ENCODE data around the gene JAZF1.
"Not testable (repeated sequence)": the region's sequence is repeated elsewhere in the genome, so short reads cannot be mapped to it uniquely, and the experiment has no call there.

JAZF1 gene

GRCh38 chr7:28017372-28017771 lies 163.2 kb downstream of the JAZF1 start:
- Histone ChIP-seq H3K27me3 (no peaks in the 10 kb centered on the region), H3K36me3 (no peaks in the 10 kb centered on the region), H3K4me1 (ENCODE audit: control insufficient read depth in 1 of 2, insufficient read depth in 1 of 2, low read depth in 1 of 2, low read length in 1 of 2) (no peaks in the 10 kb centered on the region), H3K27ac (no peak overlapping the region), H3K4me3 (ENCODE audit: low read depth in 1 of 2, low read length in 1 of 2) (no peak overlapping the region), H3K9me3 (no peaks in the 10 kb centered on the region)
- no peak for TF ChIP-seq CTCF (IDR thresholded peaks at IDR 0.05)

- H3K36me3 ChIP-seq, result no peaks in the 10 kb centered on the region
- H3K27me3 ChIP-seq, result no peaks in the 10 kb centered on the region
- no peak overlapping the region for H3K27ac ChIP-seq
- H3K4me3 ChIP-seq (ENCODE audit: low read depth in 1 of 2, low read length in 1 of 2), result no peak overlapping the region
- H3K9me3 ChIP-seq, result no peaks in the 10 kb centered on the region
- H3K4me1 ChIP-seq (ENCODE audit: control insufficient read depth in 1 of 2, insufficient read depth in 1 of 2, low read depth in 1 of 2, low read length in 1 of 2), result no peaks in the 10 kb centered on the region
- no peak for TF ChIP-seq CTCF (IDR thresholded peaks at IDR 0.05)
Observed at GRCh38 chr7:28016297-28016696, 164.3 kb downstream of the JAZF1 start.

- H3K4me3 ChIP-seq (ENCODE audit: low read depth in 1 of 2, low read length in 1 of 2), result no peak overlapping the region
- TF ChIP-seq CTCF (IDR thresholded peaks at IDR 0.05), result no peak
- no peak overlapping the region for H3K27ac ChIP-seq
- H3K4me1 ChIP-seq (ENCODE audit: control insufficient read depth in 1 of 2, insufficient read depth in 1 of 2, low read depth in 1 of 2, low read length in 1 of 2), result no peaks in the 10 kb centered on the region
- H3K9me3 ChIP-seq, result no peaks in the 10 kb centered on the region
- no peaks in the 10 kb centered on the region for H3K36me3 ChIP-seq
- no peaks in the 10 kb centered on the region for H3K27me3 ChIP-seq
Observed at GRCh38 chr7:28015169-28015568, 165.4 kb downstream of the JAZF1 start.

GRCh38 chr7:28014340-28014739 lies 166.3 kb downstream of the JAZF1 start:
- not testable (repeated sequence) for H3K36me3 ChIP-seq; H3K9me3 ChIP-seq; H3K4me1 ChIP-seq (ENCODE audit: control insufficient read depth in 1 of 2, insufficient read depth in 1 of 2, low read depth in 1 of 2, low read length in 1 of 2); H3K27ac ChIP-seq; H3K4me3 ChIP-seq (ENCODE audit: low read depth in 1 of 2, low read length in 1 of 2); H3K27me3 ChIP-seq

- Histone ChIP-seq H3K27me3 (no peaks in the 10 kb centered on the region), H3K9me3 (no peaks in the 10 kb centered on the region), H3K4me1 (ENCODE audit: control insufficient read depth in 1 of 2, insufficient read depth in 1 of 2, low read depth in 1 of 2, low read length in 1 of 2) (no peaks in the 10 kb centered on the region), H3K27ac (no peak overlapping the region), H3K4me3 (ENCODE audit: low read depth in 1 of 2, low read length in 1 of 2) (no peak overlapping the region), H3K36me3 (no peaks in the 10 kb centered on the region)
- TF ChIP-seq CTCF (IDR thresholded peaks at IDR 0.05), result no peak
Observed at GRCh38 chr7:28013441-28013840, 167.2 kb downstream of the JAZF1 start.

- TF ChIP-seq CTCF (IDR thresholded peaks at IDR 0.05), result no peak
- no peaks in the 10 kb centered on the region for H3K27me3 ChIP-seq
- no peak overlapping the region for H3K4me3 ChIP-seq (ENCODE audit: low read depth in 1 of 2, low read length in 1 of 2)
- H3K4me1 ChIP-seq (ENCODE audit: control insufficient read depth in 1 of 2, insufficient read depth in 1 of 2, low read depth in 1 of 2, low read length in 1 of 2), result no peaks in the 10 kb centered on the region
- H3K36me3 ChIP-seq, result no peaks in the 10 kb centered on the region
- H3K9me3 ChIP-seq, result no peaks in the 10 kb centered on the region
- no peak overlapping the region for H3K27ac ChIP-seq
Observed at GRCh38 chr7:28013019-28013418, 167.6 kb downstream of the JAZF1 start.
